Activated naive CD4-positive, alpha-beta T cell treated with anti-CD3 and anti-CD28 coated beads, Interleukin-2, amount 50 U/mL, for 72 hours (primary cell): Measurements from ENCODE around the gene CNOT11. TPM values are rescaled to one million over a fixed set of nuclear protein-coding genes. Genes with fewer than 3 reads are reported as not detected.
"Not testable (repeated sequence)": the region's sequence is repeated elsewhere in the genome, so short reads cannot be mapped to it uniquely, and the experiment has no call there.

Experiments
- ATAC-seq, 2 donors: fragments of 150-1000 bp; cut with Tn5 transposase; 2 replicates each; pipeline ENCODE4 v1.10.0; 2021; ENCODE audit warnings: mild to moderate bottlenecking in 2 of 2, moderate library complexity in 2 of 2
- DNase-seq, 2 donors: peaks; one replicate each; pipeline ENCODE4 v3.0.0; 2021 to 2022; ENCODE audit warnings: low spot score in 2 of 2
- H3K27ac Mint-ChIP-seq, 2 donors: one replicate each; pipeline ENCODE4 v1.8.0; 2022; ENCODE audit warnings: mild to moderate bottlenecking in 2 of 2, mixed read lengths in 2 of 2
- H3K36me3 Mint-ChIP-seq, 2 donors: one replicate each; pipeline ENCODE4 v1.8.0; 2022; ENCODE audit warnings: mixed read lengths in 2 of 2
- H3K9me3 Mint-ChIP-seq, 2 donors: one replicate each; pipeline ENCODE4 v1.8.0; 2022; ENCODE audit warnings: mixed read lengths in 2 of 2
- total RNA-seq, 2 donors: library from RNA; stranded (reverse); gene quantifications; one replicate each; pipeline ENCODE4 v1.2.3, GENCODE V29; 2022

The CNOT11 gene
- total RNA-seq, 2 donors from 2014 or later: 46.1 to 56.4 TPM

DNA sequence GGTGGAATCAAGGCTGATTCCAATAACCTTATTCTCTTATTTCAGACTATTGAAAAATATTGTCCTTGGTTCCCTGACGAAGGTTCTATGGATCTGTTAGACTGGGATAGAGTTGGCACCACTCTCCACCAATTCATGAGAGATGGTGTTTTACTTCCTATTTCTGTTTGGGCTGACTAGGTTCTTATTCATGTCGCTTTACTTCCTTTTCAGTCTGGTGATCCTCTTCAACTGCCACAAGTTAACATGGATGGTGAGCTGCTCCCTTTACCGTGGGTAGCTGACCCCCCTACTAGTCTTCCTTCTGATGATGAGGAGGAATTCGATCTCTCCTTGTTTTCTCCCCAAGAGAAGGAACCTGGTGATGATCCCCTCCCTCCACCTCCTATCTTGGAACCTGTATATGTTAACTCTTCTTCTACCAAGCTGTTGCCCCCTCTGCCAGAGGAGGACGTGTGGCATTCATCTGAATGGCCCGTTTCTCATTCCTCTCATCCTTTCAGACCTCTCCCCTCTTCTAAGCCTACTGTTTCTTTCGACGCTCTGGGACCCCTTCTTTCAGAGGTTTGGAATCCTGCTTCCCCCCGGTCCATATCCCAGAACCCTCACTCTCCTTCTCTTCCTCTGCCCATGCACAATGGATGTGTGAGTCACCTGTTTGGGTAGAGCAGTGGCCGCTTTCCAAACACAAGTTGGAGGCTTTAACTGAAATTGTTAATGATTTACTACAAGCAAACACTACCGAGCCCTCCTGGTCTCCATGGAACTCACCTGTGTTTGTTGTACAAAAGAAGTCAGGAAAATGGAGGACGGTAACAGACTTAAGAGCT is 13.5 kb upstream of the CNOT11 start:
- ATAC-seq (no peak), DNase-seq (no peak)
- Mint-ChIP-seq H3K27ac (peak overlapping the region in 1 of 2 donors; percentile 41), H3K9me3 (peaks cover 0 to 5% of the 10 kb centered on the region in 2 donors), H3K36me3 (no peaks in the 10 kb centered on the region)

- not testable (repeated sequence) for DNase-seq, H3K36me3 Mint-ChIP-seq, H3K9me3 Mint-ChIP-seq, ATAC-seq
- peak overlapping the region in 1 of 2 donors; percentile 41 for H3K27ac Mint-ChIP-seq
Observed at GRCh38 chr2:101239760-101240118, 12.9 kb upstream of the CNOT11 start.

GRCh38 chr2:101240694-101241093 is 12.0 kb upstream of the CNOT11 start:
- not testable (repeated sequence) for H3K9me3 Mint-ChIP-seq, DNase-seq, H3K36me3 Mint-ChIP-seq, ATAC-seq
- peak overlapping the region in 1 of 2 donors; percentile 5 for H3K27ac Mint-ChIP-seq

GRCh38 chr2:101241158-101241557 is 11.5 kb upstream of the CNOT11 start:
- H3K9me3 Mint-ChIP-seq: no peaks in the 10 kb centered on the region
- H3K36me3 Mint-ChIP-seq: no peaks in the 10 kb centered on the region
- no peak for DNase-seq
- ATAC-seq: no peak
- no peak overlapping the region for H3K27ac Mint-ChIP-seq

- not testable (repeated sequence) for H3K27ac Mint-ChIP-seq, ATAC-seq, H3K9me3 Mint-ChIP-seq, H3K36me3 Mint-ChIP-seq, DNase-seq
Observed at GRCh38 chr2:101244373-101244772, 8.3 kb upstream of the CNOT11 start.

DNA sequence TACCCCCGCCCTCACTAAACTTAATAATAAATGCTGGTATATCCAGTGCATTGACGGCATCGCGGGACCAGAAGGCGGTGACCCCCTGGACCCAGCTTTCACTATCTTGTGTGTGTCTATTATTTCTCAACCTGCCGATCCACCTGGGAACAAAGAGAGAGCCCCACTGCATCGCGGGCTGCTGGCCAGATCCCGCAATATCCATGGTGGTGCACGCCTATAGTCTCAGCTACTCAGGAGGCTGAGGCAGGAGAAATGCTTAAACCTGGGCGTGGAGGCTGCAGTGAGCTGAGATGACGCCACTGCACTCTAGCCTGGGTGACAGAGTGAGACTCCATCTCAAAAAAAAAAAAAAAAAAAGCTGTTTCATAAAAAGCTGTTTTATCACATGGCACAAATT is 7.8 kb upstream of the CNOT11 start:
- not testable (repeated sequence) for H3K9me3 Mint-ChIP-seq, ATAC-seq, DNase-seq, H3K27ac Mint-ChIP-seq, H3K36me3 Mint-ChIP-seq

DNA sequence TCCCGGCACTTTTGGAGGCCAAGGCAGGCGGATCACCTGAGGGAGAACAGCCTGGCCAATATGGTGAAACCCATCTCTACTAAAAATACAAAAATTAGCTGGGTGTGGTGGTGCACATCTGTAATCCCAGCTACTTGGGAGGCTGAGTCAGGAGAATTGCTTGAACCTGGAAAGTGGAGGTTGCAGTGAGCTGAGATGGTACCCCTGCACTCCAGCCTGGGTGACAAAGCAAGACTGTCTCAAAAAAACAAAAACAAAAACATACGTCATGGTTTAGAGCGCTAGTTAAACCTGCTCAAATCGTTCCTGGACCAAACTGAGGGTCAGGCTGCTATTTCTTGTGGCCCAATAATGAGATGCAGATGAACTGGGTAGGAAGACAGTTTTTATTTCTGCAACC is 7.2 kb upstream of the CNOT11 start:
- H3K9me3 Mint-ChIP-seq, H3K36me3 Mint-ChIP-seq, DNase-seq, H3K27ac Mint-ChIP-seq, ATAC-seq: not testable (repeated sequence)

DNA sequence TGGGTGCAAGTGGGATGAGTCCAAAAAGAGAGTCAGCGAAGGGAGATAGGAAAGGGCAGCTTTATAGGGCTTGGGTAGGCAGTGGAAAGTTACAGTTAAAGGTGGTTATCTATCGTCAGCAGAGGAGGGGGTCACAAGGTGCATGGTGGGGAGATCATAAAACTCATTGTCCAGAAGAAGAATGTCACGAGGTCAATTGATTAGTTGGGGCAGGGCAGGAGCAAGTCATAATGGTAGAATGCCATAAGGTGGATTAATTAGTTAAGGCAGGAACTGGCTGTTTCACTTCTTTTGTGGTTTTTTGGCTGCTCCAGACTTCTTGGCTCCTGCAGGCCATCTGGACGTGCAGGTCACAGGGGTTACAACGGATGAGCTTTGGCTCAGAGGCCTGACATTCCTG is 3.9 kb upstream of the CNOT11 start:
- not testable (repeated sequence) for H3K36me3 Mint-ChIP-seq, H3K9me3 Mint-ChIP-seq, H3K27ac Mint-ChIP-seq, DNase-seq, ATAC-seq

GRCh38 chr2:101249826-101250225 is 2.9 kb upstream of the CNOT11 start:
- no peak for ATAC-seq
- H3K9me3 Mint-ChIP-seq: no peaks in the 10 kb centered on the region
- peaks cover 11 to 13% of the 10 kb centered on the region in 2 donors for H3K36me3 Mint-ChIP-seq
- H3K27ac Mint-ChIP-seq: no peak overlapping the region
- no peak for DNase-seq

DNA sequence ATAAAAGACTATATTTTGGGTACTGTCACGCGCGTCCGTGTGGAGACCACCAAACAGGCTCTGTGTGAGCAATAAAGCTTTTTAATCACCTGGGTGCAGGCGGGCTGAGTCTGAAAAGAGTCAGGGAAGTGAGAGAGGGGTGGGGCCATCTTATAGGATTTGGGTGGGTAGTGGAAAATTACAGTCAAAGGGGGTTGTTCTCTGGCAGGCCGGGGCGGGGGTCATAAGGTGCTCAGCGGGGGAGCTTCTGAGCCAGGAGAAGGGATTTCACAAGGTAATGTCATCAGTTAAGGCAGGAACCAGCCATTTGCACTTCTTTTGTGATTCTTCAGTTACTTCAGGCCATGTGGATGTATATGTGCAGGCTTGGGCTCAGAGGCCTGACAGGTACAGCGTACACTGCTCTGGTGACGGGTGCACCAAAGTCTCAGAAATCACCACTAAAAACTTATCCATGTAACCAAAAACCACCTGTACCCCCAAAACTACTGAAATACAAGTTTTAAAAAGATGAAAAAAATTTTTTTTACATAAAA is 1.4 kb upstream of the CNOT11 start:
- H3K9me3 Mint-ChIP-seq, ATAC-seq, DNase-seq: not testable (repeated sequence)
- Mint-ChIP-seq H3K36me3 (peaks cover 11 to 17% of the 10 kb centered on the region in 2 donors), H3K27ac (peak overlapping the region in 1 of 2 donors; percentile 22)

- Mint-ChIP-seq H3K36me3 (peaks cover 11 to 20% of the 10 kb centered on the region in 2 donors), H3K27ac (peak overlapping the region; percentile 72 to 97), H3K9me3 (no peaks in the 10 kb centered on the region)
- ATAC-seq (peak; percentile 58 to 60), DNase-seq (peak in 1 of 2 donors; percentile 17)
Observed at GRCh38 chr2:101251844-101252407, 760 bp upstream of the CNOT11 start.

- H3K9me3 Mint-ChIP-seq: no peaks in the 10 kb centered on the region
- H3K27ac Mint-ChIP-seq: peak overlapping the region; percentile 97 to 98
- DNase-seq: peak; percentile 67 to 84
- peak; percentile 70 to 77 for ATAC-seq
- peaks cover 11 to 27% of the 10 kb centered on the region in 2 donors for H3K36me3 Mint-ChIP-seq
Observed at GRCh38 chr2:101253013-101253702, 472 bp downstream of the CNOT11 start.

GRCh38 chr2:101253703-101254450 is 1.2 kb downstream of the CNOT11 start:
- no peak for ATAC-seq

GRCh38 chr2:101255501-101255900 is 2.8 kb downstream of the CNOT11 start:
- Mint-ChIP-seq H3K27ac (peak overlapping the region in 1 of 2 donors; percentile 76), H3K9me3 (no peaks in the 10 kb centered on the region), H3K36me3 (peaks cover 11 to 38% of the 10 kb centered on the region in 2 donors)
- DNase-seq (no peak), ATAC-seq (no peak)

More at GRCh38 chr2:101253703-101254450, 1.2 kb downstream of the CNOT11 start:
- Mint-ChIP-seq H3K36me3 (peaks cover 11 to 33% of the 10 kb centered on the region in 2 donors), H3K9me3 (no peaks in the 10 kb centered on the region), H3K27ac (peak overlapping the region; percentile 97 to 98)
- DNase-seq: peak in 1 of 2 donors; percentile 12

DNA sequence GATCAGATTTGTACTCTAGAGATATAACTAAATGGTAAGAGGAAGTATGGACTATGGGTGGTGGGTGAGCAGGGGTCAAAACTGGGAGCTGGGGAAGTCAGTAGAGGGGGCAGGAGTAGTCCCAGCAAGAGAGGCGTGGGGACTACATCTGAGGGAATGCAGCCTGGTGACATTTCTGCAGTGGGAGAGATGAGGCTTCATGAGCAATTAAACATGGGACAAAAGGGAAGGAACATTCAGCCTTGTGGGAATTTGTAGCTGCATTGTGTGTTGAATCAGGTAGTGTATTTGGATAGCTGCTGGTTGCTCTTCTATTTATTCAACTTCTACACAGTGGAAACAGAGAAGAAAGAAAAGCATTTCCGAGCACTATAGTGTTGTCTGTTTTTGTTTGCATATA is 3.6 kb downstream of the CNOT11 start:
- Mint-ChIP-seq H3K27ac (peak overlapping the region; percentile 60 to 76), H3K9me3 (no peaks in the 10 kb centered on the region), H3K36me3 (peaks cover 11 to 38% of the 10 kb centered on the region in 2 donors)
- DNase-seq (no peak), ATAC-seq (no peak)

GRCh38 chr2:101258804-101259203 is 6.1 kb downstream of the CNOT11 start:
- no peak for ATAC-seq
- Mint-ChIP-seq H3K27ac (peak overlapping the region in 1 of 2 donors; percentile 56), H3K36me3 (peaks cover 3 to 44% of the 10 kb centered on the region in 2 donors), H3K9me3 (no peaks in the 10 kb centered on the region)
- DNase-seq: no peak
